Osteoblast (primary cell): ENCODE measurements around the gene SYCN. TPM values are rescaled to one million over a fixed set of nuclear protein-coding genes. Genes with fewer than 3 reads are reported as not detected.

Source experiments
- DNase-seq: peaks from one replicate; pipeline ENCODE4 v3.0.0; 2011; ENCODE audit warnings: low spot score, mixed read lengths; ENCODE audit not compliant: insufficient read length; ENCODE audit errors: missing footprints
- H2AFZ ChIP-seq: 2 replicates; pipeline ENCODE4 v1.6.0; 2011; ENCODE audit warnings: mild to moderate bottlenecking, low read length
- H3K27ac ChIP-seq: 2 replicates; pipeline ENCODE4 v1.5.1; 2011; ENCODE audit warnings: mild to moderate bottlenecking, low read depth, low read length, moderate library complexity
- H3K27me3 ChIP-seq: 2 replicates; pipeline ENCODE4 v1.6.0; 2012; ENCODE audit warnings: mild to moderate bottlenecking, control low read depth, inconsistent platforms, low read length, moderate library complexity; ENCODE audit not compliant: insufficient read depth
- H3K36me3 ChIP-seq: 2 replicates; pipeline ENCODE4 v1.5.1; 2011; ENCODE audit warnings: mild to moderate bottlenecking, low read length, control low read depth, moderate library complexity; ENCODE audit not compliant: insufficient read depth
- H3K4me1 ChIP-seq: 2 replicates; pipeline ENCODE4 v1.5.1; 2011; ENCODE audit warnings: mild to moderate bottlenecking, low read length, control low read depth, moderate library complexity; ENCODE audit not compliant: insufficient read depth
- H3K4me2 ChIP-seq: 2 replicates; pipeline ENCODE4 v1.6.0; 2011; ENCODE audit warnings: mild to moderate bottlenecking, low read length; ENCODE audit not compliant: insufficient read depth
- H3K4me3 ChIP-seq: fragments of 200-600 bp; sonication (generic); 3 replicates; pipeline ENCODE4 v1.5.1; 2012; ENCODE audit warnings: mild to moderate bottlenecking, low read length, inconsistent platforms; ENCODE audit not compliant: insufficient read depth
- H3K79me2 ChIP-seq: 2 replicates; pipeline ENCODE4 v1.6.0; 2012; ENCODE audit warnings: mild to moderate bottlenecking, low read length, control low read depth, inconsistent platforms; ENCODE audit not compliant: insufficient read depth
- H3K9me3 ChIP-seq: 2 replicates; pipeline ENCODE4 v1.5.1; 2011; ENCODE audit warnings: low read depth, low read length, control low read depth
- H4K20me1 ChIP-seq: 2 replicates; pipeline ENCODE4 v1.6.0; 2012; ENCODE audit warnings: mild to moderate bottlenecking, low read length, control low read depth; ENCODE audit not compliant: insufficient read depth
- CTCF ChIP-seq: IDR thresholded peaks from 2 replicates; pipeline ENCODE4 v1.5.1; 2011; ENCODE audit warnings: mild to moderate bottlenecking, low read depth, low read length, moderate library complexity; ENCODE audit errors: extremely low read depth
- total RNA-seq: library from RNA; depleted of rRNA; stranded (reverse); fragments of >200 nt; gene quantifications from 2 replicates; pipeline ENCODE4 v1.2.3, GENCODE V29; 2012

Gene SYCN
- total RNA-seq, 1 donor: not detected

- peaks cover 41% of the 10 kb centered on the region for H3K4me1 ChIP-seq
- peaks cover 86% of the 10 kb centered on the region for H3K79me2 ChIP-seq
- H3K9me3 ChIP-seq: no peaks in the 10 kb centered on the region
- no peaks in the 10 kb centered on the region for H3K36me3 ChIP-seq
- no peak overlapping the region for H2AFZ ChIP-seq
- peak overlapping the region; percentile 84 for H3K4me2 ChIP-seq
- no peak for TF ChIP-seq CTCF
- H3K27me3 ChIP-seq: no peaks in the 10 kb centered on the region
- no peak for DNase-seq
- H4K20me1 ChIP-seq: peaks cover 40% of the 10 kb centered on the region
- H3K4me3 ChIP-seq: peak overlapping the region; percentile 75
- peak overlapping the region; percentile 12 for H3K27ac ChIP-seq
Observed at GRCh38 chr19:39157997-39158389, 46.1 kb downstream of the SYCN start.

- Histone ChIP-seq H4K20me1 (peaks cover 39% of the 10 kb centered on the region), H3K27me3 (no peaks in the 10 kb centered on the region), H3K79me2 (peaks cover 84% of the 10 kb centered on the region), H3K27ac (peak overlapping the region; percentile 12), H3K36me3 (no peaks in the 10 kb centered on the region), H3K4me3 (peak overlapping the region; percentile 75), H3K4me2 (peak overlapping the region; percentile 84), H2AFZ (peak overlapping the region; percentile 64), H3K4me1 (peaks cover 41% of the 10 kb centered on the region), H3K9me3 (no peaks in the 10 kb centered on the region)
- TF ChIP-seq CTCF: no peak
- peak; percentile 92 for DNase-seq
Observed at GRCh38 chr19:39157275-39157996, 46.6 kb downstream of the SYCN start.

GRCh38 chr19:39156326-39157230 lies 47.5 kb downstream of the SYCN start:
- Histone ChIP-seq H3K4me1 (peaks cover 40% of the 10 kb centered on the region), H3K4me3 (peak overlapping the region; percentile 75), H2AFZ (no peak overlapping the region), H3K27me3 (no peaks in the 10 kb centered on the region), H3K36me3 (no peaks in the 10 kb centered on the region), H4K20me1 (peaks cover 38% of the 10 kb centered on the region), H3K79me2 (peaks cover 83% of the 10 kb centered on the region), H3K9me3 (no peaks in the 10 kb centered on the region), H3K27ac (peak overlapping the region; percentile 33), H3K4me2 (peak overlapping the region; percentile 84)
- peak; percentile 95 for DNase-seq
- TF ChIP-seq CTCF: no peak

GRCh38 chr19:39155741-39156140 lies 48.3 kb downstream of the SYCN start:
- peaks cover 84% of the 10 kb centered on the region for H3K79me2 ChIP-seq
- peaks cover 32% of the 10 kb centered on the region for H3K4me1 ChIP-seq
- H3K27ac ChIP-seq: peak overlapping the region; percentile 33
- H3K36me3 ChIP-seq: peaks cover 2% of the 10 kb centered on the region
- H3K9me3 ChIP-seq: no peaks in the 10 kb centered on the region
- H3K27me3 ChIP-seq: no peaks in the 10 kb centered on the region
- TF ChIP-seq CTCF: no peak
- no peak overlapping the region for H3K4me2 ChIP-seq
- no peak overlapping the region for H2AFZ ChIP-seq
- H4K20me1 ChIP-seq: peaks cover 30% of the 10 kb centered on the region
- peak; percentile 62 for DNase-seq
- H3K4me3 ChIP-seq: no peak overlapping the region
